Endometrial microvascular endothelial cells (primary cell): Measurements from ENCODE around the gene NOS1AP. TPM values are rescaled to one million over a fixed set of nuclear protein-coding genes. Genes with fewer than 3 reads are reported as not detected.

Source experiments
- in situ Hi-C: cut with HindIII; loops from 2 replicates; pipeline ENCODE4 v1.10.0; 2017; ENCODE audit warnings: low sequenced_read_pairs, low pct_unique_long_range_greater_than_20kb; ENCODE audit errors: inconsistent ontology term
- total RNA-seq: library from RNA; depleted of rRNA; stranded (reverse); fragments of >200 nt; gene quantifications from one replicate; pipeline ENCODE4 v1.2.3, GENCODE V29; 2015; ENCODE audit errors: inconsistent ontology term

Gene NOS1AP
- total RNA-seq, 1 donor from 2014 or later = 3.1 TPM

GRCh38 chr1:162083273-162083672 is 13.8 kb downstream of the NOS1AP start:
- in situ Hi-C loops = no loop called here

DNA sequence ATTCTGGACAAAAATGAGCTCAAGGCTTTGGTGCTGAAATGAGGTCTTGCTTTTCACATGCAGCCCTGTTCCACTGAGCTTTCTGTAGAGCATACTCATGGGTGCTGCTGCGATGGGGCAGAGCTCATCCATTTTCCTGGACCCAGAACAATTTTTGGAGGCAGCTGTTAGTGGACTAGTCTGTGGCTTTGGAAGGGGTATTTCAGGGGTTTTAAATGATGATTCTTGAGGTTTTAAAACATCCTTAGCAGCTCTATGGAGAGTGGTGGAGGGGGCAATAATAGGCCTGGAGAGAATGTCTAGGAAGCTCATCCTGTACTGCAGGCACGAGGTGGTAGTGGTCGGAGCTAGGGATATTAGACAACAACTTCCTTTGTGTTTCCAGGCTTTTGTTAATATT is 16.5 kb downstream of the NOS1AP start:
- in situ Hi-C loops = no loop called here

- in situ Hi-C loops = no loop called here
Measured at GRCh38 chr1:162087111-162087510, 17.6 kb downstream of the NOS1AP start.

DNA sequence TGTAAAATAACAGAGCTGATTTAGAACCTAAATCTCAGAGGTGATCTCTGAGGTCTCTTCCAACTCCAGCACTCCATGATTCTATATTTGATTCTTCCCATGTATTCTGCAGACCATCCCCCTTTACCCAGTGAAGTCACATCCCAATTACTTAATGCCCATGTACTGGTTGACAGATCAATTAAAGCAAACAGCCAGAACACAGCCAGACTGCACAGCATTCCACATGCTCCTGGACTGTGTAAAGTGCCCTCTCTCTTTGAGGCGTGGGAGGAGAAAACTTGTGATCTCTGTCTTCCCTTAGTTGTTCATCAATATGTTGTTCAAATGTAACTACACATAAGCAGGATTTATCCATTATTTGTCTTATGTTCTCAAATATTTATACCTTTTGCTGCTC is 18.1 kb downstream of the NOS1AP start:
- in situ Hi-C loops = no loop called here

- in situ Hi-C loops = no loop called here
Measured at GRCh38 chr1:162088281-162088969, 18.9 kb downstream of the NOS1AP start.

GRCh38 chr1:162089748-162090147 is 20.3 kb downstream of the NOS1AP start:
- in situ Hi-C loops = no loop called here

GRCh38 chr1:162090378-162090777 is 20.9 kb downstream of the NOS1AP start:
- in situ Hi-C loops = no loop called here

DNA sequence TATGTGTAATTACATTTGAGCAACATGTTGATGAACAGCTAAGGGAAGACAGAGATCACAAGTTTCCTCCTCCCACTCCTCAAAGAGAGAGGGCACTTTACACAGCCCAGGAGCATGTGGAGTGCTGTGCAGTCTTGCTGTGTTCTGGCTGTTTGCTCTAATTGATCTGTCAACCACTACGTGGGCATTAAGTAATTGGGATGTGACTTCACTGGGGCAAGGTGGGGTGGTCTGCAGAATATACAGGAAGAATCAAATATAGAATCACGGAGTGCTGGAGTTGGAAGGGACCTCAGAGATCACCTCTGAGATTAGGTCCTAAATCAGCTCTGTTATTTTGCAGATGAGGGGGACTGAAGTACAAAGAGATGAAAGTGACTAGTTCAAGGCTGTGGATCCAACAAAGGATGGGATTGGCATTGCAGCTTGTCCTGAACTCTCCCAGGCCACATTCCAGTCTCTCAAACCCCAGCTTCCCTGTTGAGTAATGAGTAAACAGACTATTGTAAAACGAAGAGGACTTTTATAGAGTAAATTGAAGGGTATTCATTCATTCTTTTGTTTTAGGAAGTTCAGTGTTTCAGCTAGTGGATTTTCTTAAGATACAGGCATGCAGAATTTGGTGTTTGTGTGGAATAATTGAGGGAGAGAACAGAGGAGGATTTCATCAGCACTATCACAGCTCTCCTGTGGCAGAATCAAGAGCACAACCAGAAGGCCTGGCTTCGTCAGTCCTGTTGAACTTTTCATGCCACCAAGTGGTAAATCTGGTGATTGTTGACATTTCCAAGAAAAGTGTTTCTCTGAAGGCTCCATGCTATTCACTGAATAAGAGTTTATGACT is 22.4 kb downstream of the NOS1AP start:
- in situ Hi-C loops = no loop called here

- in situ Hi-C loops = no loop called here
Measured at GRCh38 chr1:162093095-162093494, 23.6 kb downstream of the NOS1AP start.

- in situ Hi-C loops = no loop called here
Measured at GRCh38 chr1:162094271-162094670, 24.8 kb downstream of the NOS1AP start.

DNA sequence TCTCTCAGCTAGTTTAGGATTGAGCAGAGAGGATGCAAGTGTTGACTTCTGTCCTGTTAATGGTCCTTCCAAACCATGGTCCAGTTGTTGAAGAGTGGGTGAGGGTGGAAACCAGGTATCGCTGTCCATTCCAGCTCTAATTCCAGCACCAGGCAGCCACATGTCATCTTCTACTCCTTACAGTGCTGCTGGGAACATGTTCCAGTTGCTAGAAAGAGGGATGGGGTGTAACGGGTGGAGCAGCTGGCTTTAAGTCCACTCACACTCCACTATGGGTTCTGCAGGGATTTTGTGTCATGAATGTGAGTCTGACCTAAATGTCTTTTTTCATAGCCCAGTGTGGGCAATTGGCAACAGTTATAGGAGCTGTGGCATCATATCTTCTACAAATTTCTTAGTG is 25.2 kb downstream of the NOS1AP start:
- in situ Hi-C loops = no loop called here

GRCh38 chr1:162107911-162108310 is 38.4 kb downstream of the NOS1AP start:
- in situ Hi-C loops = no loop called here

- in situ Hi-C loops = no loop called here
Measured at GRCh38 chr1:162108426-162108825, 38.9 kb downstream of the NOS1AP start.

- in situ Hi-C loops = no loop called here
Measured at GRCh38 chr1:162110910-162111309, 41.4 kb downstream of the NOS1AP start.

GRCh38 chr1:162111572-162111971 is 42.1 kb downstream of the NOS1AP start:
- in situ Hi-C loops = no loop called here

GRCh38 chr1:162113419-162113818 is 43.9 kb downstream of the NOS1AP start:
- in situ Hi-C loops = no loop called here

GRCh38 chr1:162117039-162117774 is 47.7 kb downstream of the NOS1AP start:
- in situ Hi-C loops = no loop called here

DNA sequence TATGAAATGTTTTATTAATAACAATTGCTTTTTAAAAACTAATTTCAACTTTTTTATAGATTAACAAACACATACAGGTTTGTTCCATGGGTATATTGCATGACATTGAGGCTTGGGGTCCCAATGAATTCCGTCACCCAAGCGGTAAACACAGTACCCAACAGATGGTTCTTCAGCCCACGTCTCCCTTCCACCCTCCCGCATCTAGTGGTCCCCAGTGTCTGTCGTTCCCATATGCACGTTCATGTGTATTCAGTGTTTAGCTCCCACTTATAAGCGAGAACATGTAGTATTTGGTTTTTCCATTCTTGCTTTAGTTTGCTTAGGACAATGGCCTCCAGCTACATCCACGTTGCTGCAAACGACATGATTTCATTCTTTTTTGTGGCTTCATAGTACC is 48.6 kb downstream of the NOS1AP start:
- in situ Hi-C loops = no loop called here

- in situ Hi-C loops = no loop called here
Measured at GRCh38 chr1:162128693-162129356, 59.3 kb downstream of the NOS1AP start.
